SH-SY5Y (cell line): ENCODE results near the gene ALPP.

Experiments
- GATA2 ChIP-seq: IDR thresholded peaks from 2 replicates; pipeline ENCODE4 v1.6.1; 2011; ENCODE audit warnings: mild to moderate bottlenecking, low read depth, low read length
- GATA3 ChIP-seq: IDR thresholded peaks from 2 replicates; pipeline ENCODE4 v1.6.1; 2011; ENCODE audit warnings: low read depth, mild to moderate bottlenecking, low read length, moderate library complexity

DNA sequence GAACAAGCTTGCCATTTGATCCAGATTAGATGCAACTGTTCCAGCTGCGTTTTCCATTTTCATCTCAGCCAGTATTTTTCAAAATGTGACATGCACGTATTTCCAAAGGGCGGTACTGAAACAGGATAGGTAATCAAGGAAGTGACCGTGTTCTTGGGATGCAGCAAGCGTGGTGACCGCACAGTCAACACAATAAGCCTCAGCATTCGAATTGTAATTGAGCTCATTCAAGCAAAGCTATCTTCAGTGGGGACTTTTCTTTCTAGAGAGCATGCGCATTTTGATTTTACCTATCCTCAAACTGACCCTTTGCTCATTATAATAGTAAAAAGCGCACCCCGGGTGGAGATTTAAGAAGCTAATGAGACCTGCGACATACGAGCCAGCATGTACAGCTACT is 3.4 kb upstream of the ALPP start:
- TF ChIP-seq GATA2 (no peak), GATA3 (no peak)
